IMR-90 (cell line): ENCODE measurements around the gene CCR6. TPM values are rescaled to one million over a fixed set of nuclear protein-coding genes. Genes with fewer than 3 reads are reported as not detected.

ENCODE experiments used
- ATAC-seq: fragments of 200-7000 bp; cut with Tn5 transposase; 2 replicates; pipeline ENCODE4 v1.9.1; 2020; ENCODE audit warnings: low read depth, mild to moderate bottlenecking, moderate library complexity
- BruUV-seq: library from RNA; stranded (reverse); fragments of 400-500 nt; replicated peaks from 2 replicates; lab custom pipeline; 2021; lab: Mats Ljungman, UMichigan
- CTCF ChIA-PET: fragments of 300-600 bp; formaldehyde crosslinking; extraction: SDS; loops from one replicate; lab custom pipeline; 2021; ENCODE audit warnings: antibody characterized with exemption; lab: Yijun Ruan, JAX
- POLR2A ChIA-PET: fragments of 300-600 bp; sonication (Branson Sonifier 250); formaldehyde crosslinking; loops from one replicate; lab custom pipeline; 2022; ENCODE audit warnings: antibody characterized with exemption; ENCODE audit not compliant: unreplicated experiment; lab: Charles Lee
- DNase-seq: peaks from one replicate; pipeline ENCODE4 v3.0.0; 2013
- H2AFZ ChIP-seq: replicated peaks from 2 replicates; pipeline ENCODE3; 2013; ENCODE audit warnings: low read length, mild to moderate bottlenecking; ENCODE audit not compliant: poor library complexity
- H2AK5ac ChIP-seq: 2 replicates; pipeline ENCODE4 v1.6.1; 2013; ENCODE audit warnings: low read depth, low read length, inconsistent platforms
- H2AK9ac ChIP-seq: replicated peaks from 2 replicates; pipeline ENCODE3; 2013; ENCODE audit warnings: mild to moderate bottlenecking, low read depth, low read length, moderate library complexity; ENCODE audit not compliant: poor library complexity
- H2BK120ac ChIP-seq: 2 replicates; pipeline ENCODE4 v1.6.1; 2013; ENCODE audit warnings: low read depth, low read length, inconsistent platforms
- H2BK15ac ChIP-seq: 3 replicates; pipeline ENCODE4 v1.6.1; 2013; ENCODE audit warnings: low read depth, low read length, inconsistent platforms
- H2BK20ac ChIP-seq: 2 replicates; pipeline ENCODE4 v1.6.1; 2013; ENCODE audit warnings: low read depth, mild to moderate bottlenecking, inconsistent platforms, low read length, moderate library complexity
- H2BK5ac ChIP-seq: 2 replicates; pipeline ENCODE4 v1.6.1; 2013; ENCODE audit warnings: mild to moderate bottlenecking, low read depth, low read length, inconsistent platforms; ENCODE audit not compliant: poor library complexity, severe bottlenecking
- H3K14ac ChIP-seq: replicated peaks from 2 replicates; pipeline ENCODE4 v1.6.1; 2013; ENCODE audit warnings: low read depth, low read length, inconsistent platforms
- H3K18ac ChIP-seq: 2 replicates; pipeline ENCODE4 v1.6.1; 2013; ENCODE audit warnings: low read depth, low read length, control low read depth
- H3K23ac ChIP-seq: 2 replicates; pipeline ENCODE4 v1.6.1; 2013; ENCODE audit warnings: low read depth, low read length, inconsistent platforms
- H3K27ac ChIP-seq: 2 replicates; pipeline ENCODE4 v1.5.1; 2013; ENCODE audit warnings: mild to moderate bottlenecking, control low read depth, low read length; ENCODE audit not compliant: insufficient read depth
- H3K27me3 ChIP-seq: 2 replicates; pipeline ENCODE4 v1.6.1; 2013; ENCODE audit warnings: low read length; ENCODE audit not compliant: control insufficient read depth, insufficient read depth
- H3K36me3 ChIP-seq: 2 replicates; pipeline ENCODE4 v1.6.1; 2013; ENCODE audit warnings: low read length, mixed read lengths; ENCODE audit not compliant: control insufficient read depth, insufficient read depth
- H3K4ac ChIP-seq: 2 replicates; pipeline ENCODE4 v1.6.1; 2013; ENCODE audit warnings: low read depth, low read length, inconsistent platforms
- H3K4me1 ChIP-seq: 2 replicates; pipeline ENCODE4 v1.6.1; 2013; ENCODE audit warnings: low read length, mixed read lengths; ENCODE audit not compliant: control insufficient read depth, insufficient read depth
- H3K4me2 ChIP-seq: 2 replicates; pipeline ENCODE4 v1.6.1; 2013; ENCODE audit warnings: low read depth, mild to moderate bottlenecking, control low read depth, low read length, moderate library complexity
- H3K4me3 ChIP-seq: 2 replicates; pipeline ENCODE4 v1.5.1; 2013; ENCODE audit warnings: low read depth, mild to moderate bottlenecking, control low read depth, low read length, moderate library complexity; ENCODE audit not compliant: insufficient read depth
- H3K56ac ChIP-seq: 2 replicates; pipeline ENCODE4 v1.6.1; 2013; ENCODE audit warnings: low read length, inconsistent platforms; ENCODE audit not compliant: insufficient read depth; ENCODE audit errors: extremely low read depth
- H3K79me1 ChIP-seq, 2 experiments: 2 replicates each; pipeline ENCODE4 v1.6.1; 2013; ENCODE audit warnings: low read length in 2 of 2, inconsistent platforms in 1 of 2, low read depth in 1 of 2
- H3K9ac ChIP-seq: 2 replicates; pipeline ENCODE4 v1.6.1; 2013; ENCODE audit warnings: low read depth, low read length, control low read depth
- H3K9me1 ChIP-seq: 2 replicates; pipeline ENCODE4 v1.6.1; 2013; ENCODE audit warnings: low read length, inconsistent platforms; ENCODE audit not compliant: insufficient read depth
- H3K9me3 ChIP-seq: 2 replicates; pipeline ENCODE4 v1.6.1; 2013; ENCODE audit warnings: low read length; ENCODE audit not compliant: control insufficient read depth, insufficient read depth
- H4K20me1 ChIP-seq: 2 replicates; pipeline ENCODE4 v1.6.1; 2013; ENCODE audit warnings: low read length, inconsistent platforms; ENCODE audit not compliant: insufficient read depth
- H4K5ac ChIP-seq: 2 replicates; pipeline ENCODE4 v1.6.1; 2013; ENCODE audit warnings: mild to moderate bottlenecking, low read depth, low read length, control low read depth
- H4K8ac ChIP-seq, 2 experiments: 2 replicates each; pipeline ENCODE4 v1.6.1; 2013; ENCODE audit warnings: low read depth in 2 of 2, low read length in 2 of 2, control low read depth in 1 of 2, inconsistent platforms in 1 of 2
- H4K91ac ChIP-seq: 2 replicates; pipeline ENCODE4 v1.6.1; 2013; ENCODE audit warnings: low read depth, low read length, inconsistent platforms; ENCODE audit not compliant: insufficient read depth
- BHLHE40 ChIP-seq: fragments of 150-350 bp; IDR thresholded peaks from 2 replicates; pipeline ENCODE4 v1.6.1; 2016; ENCODE audit warnings: mild to moderate bottlenecking, low read depth, low read length
- CEBPB ChIP-seq: IDR thresholded peaks from 2 replicates; pipeline ENCODE4 v1.6.1; 2012; ENCODE audit warnings: low read depth, low read length, improper control_type of control experiment
- CHD1 ChIP-seq: IDR thresholded peaks from 2 replicates; pipeline ENCODE4 v1.6.1; 2012; ENCODE audit warnings: low read depth, low read length, improper control_type of control experiment
- FOS ChIP-seq: fragments of 150-350 bp; IDR thresholded peaks from 2 replicates; pipeline ENCODE4 v1.6.1; 2016; ENCODE audit warnings: low read depth, low read length
- MAFK ChIP-seq: IDR thresholded peaks from 2 replicates; pipeline ENCODE4 v1.6.1; 2012; ENCODE audit warnings: low read depth, low read length, improper control_type of control experiment
- MAZ ChIP-seq: IDR thresholded peaks from 2 replicates; pipeline ENCODE4 v1.6.1; 2012; ENCODE audit warnings: low read depth, mild to moderate bottlenecking, low read length, improper control_type of control experiment, moderate library complexity, borderline replicate concordance
- MXI1 ChIP-seq: IDR thresholded peaks from 2 replicates; pipeline ENCODE4 v1.6.1; 2012; ENCODE audit warnings: low read depth, mild to moderate bottlenecking, low read length, moderate library complexity, borderline replicate concordance
- NFE2L2 ChIP-seq: fragments of 150-350 bp; IDR thresholded peaks from 2 replicates; pipeline ENCODE4 v1.6.1; 2016; ENCODE audit warnings: low read depth, mild to moderate bottlenecking, low read length
- POLR2A ChIP-seq: IDR thresholded peaks from 2 replicates; pipeline ENCODE4 v1.6.1; 2012; ENCODE audit warnings: mild to moderate bottlenecking, low read depth, low read length
- RAD21 ChIP-seq: IDR thresholded peaks from 2 replicates; pipeline ENCODE4 v1.6.1; 2012; ENCODE audit warnings: low read length, improper control_type of control experiment
- RFX5 ChIP-seq: IDR thresholded peaks from 2 replicates; pipeline ENCODE4 v1.8.0; 2012; ENCODE audit warnings: low read depth, mild to moderate bottlenecking, low read length, moderate library complexity
- USF2 ChIP-seq: fragments of 150-350 bp; IDR thresholded peaks from 2 replicates; pipeline ENCODE4 v1.6.1; 2017; ENCODE audit warnings: mild to moderate bottlenecking, antibody characterized with exemption, low read length, low read depth
- WGBS, 2 experiments: methylation state at CpG; one replicate each; pipeline versions ENCODE4 v1.1.5 to v1.1.7; 2013; ENCODE audit warnings: missing lambda C conversion rate in 2 of 2; ENCODE audit not compliant: insufficient read length in 1 of 2; ENCODE audit errors: extremely low coverage in 2 of 2; 5-methylcytosine and 5-hydroxymethylcytosine counted together
- dilution Hi-C: fragments of 300-500 bp; cut with HindIII; formaldehyde crosslinking; loops from one replicate; pipeline ENCODE4 v1.14.3; 2018; ENCODE audit warnings: low sequenced_read_pairs; ENCODE audit not compliant: unreplicated experiment
- in situ Hi-C: fragments of 300-500 bp; cut with MboI; formaldehyde crosslinking; loops from 3 replicates; pipeline ENCODE4 v1.14.3; 2019; ENCODE audit warnings: low sequenced_read_pairs, inconsistent platforms, mixed read lengths
- intact Hi-C: fragments of 100-400 bp; cut with micrococcal nuclease; formaldehyde crosslinking; loops from 2 replicates; pipeline ENCODE4 v1.10.0; 2022
- polyA plus RNA-seq, 3 experiments: library from polyadenylated mRNA; depleted of rRNA; stranded (reverse); fragments of >200 nt; gene quantifications; 2 replicates each; pipeline ENCODE4 v1.2.3, GENCODE V29; 2012; ENCODE audit warnings: low replicate concordance in 1 of 3
- total RNA-seq: library from RNA; depleted of rRNA; stranded (reverse); fragments of >200 nt; gene quantifications from 2 replicates; pipeline ENCODE4 v1.2.3, GENCODE V29; 2012
- TF ChIP-seq, protein P1 (sequence below): conservative IDR thresholded peaks from 2 replicates; pipeline ENCODE4 v1.5.1; 2012; ENCODE audit warnings: mild to moderate bottlenecking, low read depth, low read length, improper control_type of control experiment
- TF ChIP-seq, protein P2 (sequence below): fragments of 150-350 bp; IDR thresholded peaks from 2 replicates; pipeline ENCODE4 v1.6.1; 2016; ENCODE audit warnings: low read depth, mild to moderate bottlenecking, low read length, moderate library complexity, borderline replicate concordance

Gene CCR6
- total and polyA plus RNA-seq, 2 of the 4 experiments (the other 2 are of a cell fraction) = not detected

DNA sequence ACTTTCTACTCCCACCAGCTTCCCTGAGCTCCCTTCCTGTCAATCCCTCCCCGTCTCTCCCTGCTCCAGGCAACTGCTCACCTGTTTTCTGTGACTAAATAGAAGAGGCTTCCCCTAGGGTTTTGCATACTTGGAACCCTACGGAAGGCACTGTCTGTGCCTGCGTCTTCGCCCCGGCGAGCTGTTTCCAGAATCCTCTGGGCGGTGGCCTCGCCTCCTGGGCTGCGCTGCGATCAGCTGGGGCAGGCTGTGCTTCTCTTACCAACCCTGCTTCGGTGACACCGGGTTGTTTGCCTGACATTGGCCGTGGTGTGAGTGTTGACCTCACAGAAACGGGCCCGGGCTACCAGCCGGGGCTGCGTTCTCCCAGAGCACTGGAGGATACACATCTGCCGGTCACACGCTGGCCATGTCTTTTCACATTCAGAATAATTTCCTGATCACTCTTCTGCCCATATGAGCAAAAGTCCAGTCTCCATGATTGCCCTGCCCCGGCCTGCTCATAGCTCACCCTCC lies 29.4 kb upstream of the CCR6 start:
- no peak overlapping the region for H2AK5ac ChIP-seq
- CTCF ChIA-PET = no interaction called here
- H3K9ac ChIP-seq = no peak overlapping the region
- dilution Hi-C loops = no loop called here
- H3K18ac ChIP-seq = no peak overlapping the region
- no peak overlapping the region for H4K91ac ChIP-seq
- H3K9me3 ChIP-seq = peaks cover 37% of the 10 kb centered on the region
- TF ChIP-seq NFE2L2 = no peak
- no peak for TF ChIP-seq MAFK
- TF ChIP-seq CHD1 = no peak
- TF ChIP-seq MXI1 = no peak
- TF ChIP-seq POLR2A = no peak
- TF ChIP-seq, protein P1, sequence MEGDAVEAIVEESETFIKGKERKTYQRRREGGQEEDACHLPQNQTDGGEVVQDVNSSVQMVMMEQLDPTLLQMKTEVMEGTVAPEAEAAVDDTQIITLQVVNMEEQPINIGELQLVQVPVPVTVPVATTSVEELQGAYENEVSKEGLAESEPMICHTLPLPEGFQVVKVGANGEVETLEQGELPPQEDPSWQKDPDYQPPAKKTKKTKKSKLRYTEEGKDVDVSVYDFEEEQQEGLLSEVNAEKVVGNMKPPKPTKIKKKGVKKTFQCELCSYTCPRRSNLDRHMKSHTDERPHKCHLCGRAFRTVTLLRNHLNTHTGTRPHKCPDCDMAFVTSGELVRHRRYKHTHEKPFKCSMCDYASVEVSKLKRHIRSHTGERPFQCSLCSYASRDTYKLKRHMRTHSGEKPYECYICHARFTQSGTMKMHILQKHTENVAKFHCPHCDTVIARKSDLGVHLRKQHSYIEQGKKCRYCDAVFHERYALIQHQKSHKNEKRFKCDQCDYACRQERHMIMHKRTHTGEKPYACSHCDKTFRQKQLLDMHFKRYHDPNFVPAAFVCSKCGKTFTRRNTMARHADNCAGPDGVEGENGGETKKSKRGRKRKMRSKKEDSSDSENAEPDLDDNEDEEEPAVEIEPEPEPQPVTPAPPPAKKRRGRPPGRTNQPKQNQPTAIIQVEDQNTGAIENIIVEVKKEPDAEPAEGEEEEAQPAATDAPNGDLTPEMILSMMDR = no peak
- no peak for TF ChIP-seq USF2
- no peak for TF ChIP-seq RFX5
- no peak for TF ChIP-seq BHLHE40
- TF ChIP-seq CEBPB = no peak
- TF ChIP-seq, protein P2, sequence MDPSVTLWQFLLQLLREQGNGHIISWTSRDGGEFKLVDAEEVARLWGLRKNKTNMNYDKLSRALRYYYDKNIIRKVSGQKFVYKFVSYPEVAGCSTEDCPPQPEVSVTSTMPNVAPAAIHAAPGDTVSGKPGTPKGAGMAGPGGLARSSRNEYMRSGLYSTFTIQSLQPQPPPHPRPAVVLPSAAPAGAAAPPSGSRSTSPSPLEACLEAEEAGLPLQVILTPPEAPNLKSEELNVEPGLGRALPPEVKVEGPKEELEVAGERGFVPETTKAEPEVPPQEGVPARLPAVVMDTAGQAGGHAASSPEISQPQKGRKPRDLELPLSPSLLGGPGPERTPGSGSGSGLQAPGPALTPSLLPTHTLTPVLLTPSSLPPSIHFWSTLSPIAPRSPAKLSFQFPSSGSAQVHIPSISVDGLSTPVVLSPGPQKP = no peak
- TF ChIP-seq RAD21 = no peak
- TF ChIP-seq FOS = no peak
- TF ChIP-seq MAZ = no peak
- intact Hi-C loops = no loop called here
- H3K4me1 ChIP-seq = no peaks in the 10 kb centered on the region
- no peaks in the 10 kb centered on the region for H3K9me1 ChIP-seq
- no peak overlapping the region for H2BK120ac ChIP-seq
- no peak overlapping the region for H2BK20ac ChIP-seq
- no peaks in the 10 kb centered on the region for H3K36me3 ChIP-seq
- H3K4me3 ChIP-seq = no peak overlapping the region
- H2AFZ ChIP-seq = no peak overlapping the region
- no TSS peak for BruUV-seq
- no peaks in the 10 kb centered on the region for H3K79me1 ChIP-seq
- no peak overlapping the region for H2BK15ac ChIP-seq
- no peak overlapping the region for H3K56ac ChIP-seq
- H4K5ac ChIP-seq = no peak overlapping the region
- H3K4ac ChIP-seq = no peak overlapping the region
- DNase-seq (no peak), ATAC-seq (no peak)
- POLR2A ChIA-PET = no interaction called here
- H3K4me2 ChIP-seq = no peak overlapping the region
- no peak overlapping the region for H3K27ac ChIP-seq
- no peak overlapping the region for H2BK5ac ChIP-seq
- H3K14ac ChIP-seq = no peak overlapping the region
- no peak overlapping the region for H4K8ac ChIP-seq
- no peaks in the 10 kb centered on the region for H4K20me1 ChIP-seq
- H3K27me3 ChIP-seq = no peaks in the 10 kb centered on the region
- H2AK9ac ChIP-seq = no peak overlapping the region
- in situ Hi-C loops = no loop called here
- WGBS, 2 experiments = 59% methylated on average over 8 of the region's 20 CpGs; no CpG with 5 or more reads in 1 of the 2 experiments
- H3K23ac ChIP-seq = no peak overlapping the region
